Stimulated activated CD4-positive, alpha-beta T cell treated with anti-CD3 and anti-CD28 coated beads, Interleukin-4, amount 100 ng/mL, for 4 hours (primary cell): ENCODE data around the gene KIAA1217.

Experiments used
- DNase-seq, 2 experiments: peaks; one replicate each; pipeline ENCODE4 v3.0.0-alpha.2; 2020

Gene KIAA1217

DNA sequence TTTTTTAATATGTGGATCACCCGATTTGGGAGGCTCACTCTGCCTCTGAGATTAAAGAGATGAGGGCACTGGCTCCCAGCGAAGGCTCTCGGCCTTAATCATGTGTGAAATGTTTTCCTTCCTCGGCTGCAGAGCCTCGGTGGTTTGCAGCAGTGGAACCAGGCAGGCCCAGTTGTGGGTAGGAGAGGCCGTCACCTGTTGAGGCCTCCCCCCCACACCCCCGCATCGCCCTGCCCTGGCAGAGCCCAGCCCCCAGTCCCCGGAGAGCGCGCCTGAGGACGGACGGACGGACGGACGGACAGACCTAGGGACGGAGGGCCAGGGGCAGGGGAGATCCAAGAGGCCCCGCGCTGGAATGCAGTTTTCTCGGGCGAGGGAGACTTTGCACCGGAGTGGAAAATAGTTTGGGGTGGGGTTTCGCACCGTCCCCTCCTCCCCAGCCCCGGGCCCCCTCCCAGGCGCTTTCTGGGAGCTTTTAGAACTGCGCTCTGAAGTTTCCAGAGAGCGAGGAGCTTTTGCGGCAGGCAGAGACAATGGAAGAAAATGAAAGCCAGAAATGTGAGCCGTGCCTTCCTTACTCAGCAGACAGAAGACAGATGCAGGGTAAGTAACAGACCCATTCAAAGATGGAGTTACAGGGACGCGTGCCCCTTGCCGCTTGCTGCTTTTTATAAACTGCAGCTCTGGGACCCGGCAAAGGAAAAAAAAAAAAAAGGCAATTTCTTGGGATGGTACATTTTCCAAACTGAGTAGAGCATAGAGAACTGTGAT lies at the start of gene KIAA1217:
Gene KIAA1217 (plus strand): TSS at position 478 of the 771 bp plus-strand sequence. CDS start 56 bp downstream, at position 534.
- no peak for DNase-seq

- no peak for DNase-seq
Measured at GRCh38 chr10:24162206-24162985, 46.5 kb upstream of the KIAA1217 start.

DNA sequence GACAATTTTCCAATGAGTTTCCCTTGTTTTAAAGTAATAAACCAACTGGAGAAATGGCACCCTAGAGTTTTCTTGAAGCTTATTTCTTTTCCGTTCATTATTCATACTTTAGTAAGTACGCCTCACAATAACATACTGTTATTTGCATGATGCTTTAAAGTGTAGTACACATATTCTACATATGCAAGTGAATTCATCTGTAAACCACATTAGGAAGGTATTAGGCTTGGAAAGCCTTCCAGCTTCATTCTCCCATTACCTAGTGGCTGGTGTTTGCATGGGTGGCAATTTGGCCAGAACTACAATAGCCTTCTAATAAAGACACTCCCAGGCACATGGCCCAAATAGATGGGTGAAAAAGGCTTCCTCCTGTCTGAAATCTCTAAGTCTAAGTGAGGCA lies 45.5 kb upstream of the KIAA1217 start:
- DNase-seq: no peak

DNA sequence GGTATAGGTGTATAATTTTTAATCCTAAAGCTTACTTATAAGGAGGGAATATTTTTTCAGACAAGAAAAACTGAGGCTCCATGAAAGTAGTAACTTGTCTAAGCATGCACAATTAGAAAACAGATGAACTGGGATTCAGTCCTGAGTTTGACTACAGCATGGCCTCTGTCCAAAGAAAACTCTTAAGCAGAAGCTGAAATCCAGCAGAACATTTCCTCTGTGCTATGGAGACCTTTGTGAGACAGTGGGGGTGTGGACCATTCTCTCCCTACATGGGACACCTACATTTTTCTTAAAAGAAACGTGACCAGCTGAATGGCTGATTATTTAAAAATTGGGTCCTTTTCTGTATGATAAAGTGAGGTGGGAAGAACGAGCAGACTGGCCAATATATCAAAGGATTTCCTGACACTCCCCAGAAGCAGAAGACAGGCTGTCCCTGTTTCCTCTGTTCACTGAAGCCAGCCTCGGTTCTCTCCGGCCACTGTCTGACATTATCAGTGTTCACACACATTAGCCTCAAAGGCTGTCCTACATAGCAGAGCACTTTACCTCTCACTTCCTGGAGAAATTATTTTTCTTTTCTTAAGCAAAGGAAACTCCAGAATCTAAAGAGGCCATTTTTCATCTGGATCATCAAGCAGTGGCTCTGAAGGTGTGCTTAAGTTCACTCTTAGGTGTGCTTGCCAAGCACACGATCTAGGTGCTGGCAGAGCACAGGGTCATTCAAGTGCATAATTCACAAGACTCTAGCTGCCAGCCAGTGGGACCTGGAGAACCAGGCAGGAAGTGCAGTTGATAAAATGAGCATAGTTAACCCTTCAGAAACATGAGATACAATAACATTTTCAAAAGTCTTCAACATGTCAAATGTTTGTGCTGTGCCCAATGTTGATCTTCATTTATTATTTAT lies 40.4 kb upstream of the KIAA1217 start:
- no peak for DNase-seq

- DNase-seq: no peak
Measured at GRCh38 chr10:24170199-24170598, 38.7 kb upstream of the KIAA1217 start.

- DNase-seq: no peak
Measured at GRCh38 chr10:24172909-24173308, 36.0 kb upstream of the KIAA1217 start.

GRCh38 chr10:24174014-24174413 lies 34.9 kb upstream of the KIAA1217 start:
- no peak for DNase-seq

- no peak for DNase-seq
Measured at GRCh38 chr10:24176658-24177057, 32.3 kb upstream of the KIAA1217 start.

GRCh38 chr10:24177636-24178035 lies 31.3 kb upstream of the KIAA1217 start:
- no peak for DNase-seq

DNA sequence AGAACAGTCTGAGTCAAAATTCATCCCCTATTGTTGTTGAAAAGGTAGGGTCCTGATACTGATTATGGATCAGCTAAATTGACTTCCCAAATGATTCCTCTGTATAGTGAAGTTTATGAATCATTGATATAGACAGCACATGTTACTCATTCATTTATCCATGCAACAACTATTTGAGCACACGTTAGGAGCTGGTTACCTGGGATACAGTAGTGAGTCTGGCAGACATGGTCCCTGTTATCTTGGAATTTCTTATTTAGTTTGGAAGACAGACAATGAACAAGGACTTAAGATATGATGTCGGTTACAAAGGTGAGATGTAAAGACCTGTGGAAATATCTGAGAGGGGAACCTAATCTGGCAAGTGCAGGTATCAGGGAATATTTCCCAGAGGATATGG lies 28.0 kb upstream of the KIAA1217 start:
- DNase-seq: no peak

DNA sequence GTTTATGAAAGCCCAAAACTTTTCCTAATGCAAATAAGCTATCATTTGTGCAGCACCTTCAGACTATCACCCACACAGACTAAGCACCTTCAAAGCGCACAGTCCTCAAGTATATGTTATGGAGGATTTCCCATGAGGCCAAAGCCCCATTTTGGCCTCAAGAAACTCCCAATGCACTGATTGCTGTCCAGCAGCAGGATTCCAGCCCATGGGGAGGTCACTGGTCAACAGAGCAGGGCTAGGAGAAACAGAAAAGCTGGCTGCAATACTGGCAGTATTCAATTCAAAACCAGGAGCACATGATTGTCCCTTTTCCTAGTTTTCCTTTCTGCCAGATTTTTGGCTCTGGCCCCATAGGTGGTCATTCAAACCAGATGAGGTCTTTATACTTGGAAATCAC lies 24.5 kb upstream of the KIAA1217 start:
- DNase-seq: no peak

- DNase-seq: no peak
Measured at GRCh38 chr10:24193330-24193729, 15.6 kb upstream of the KIAA1217 start.

DNA sequence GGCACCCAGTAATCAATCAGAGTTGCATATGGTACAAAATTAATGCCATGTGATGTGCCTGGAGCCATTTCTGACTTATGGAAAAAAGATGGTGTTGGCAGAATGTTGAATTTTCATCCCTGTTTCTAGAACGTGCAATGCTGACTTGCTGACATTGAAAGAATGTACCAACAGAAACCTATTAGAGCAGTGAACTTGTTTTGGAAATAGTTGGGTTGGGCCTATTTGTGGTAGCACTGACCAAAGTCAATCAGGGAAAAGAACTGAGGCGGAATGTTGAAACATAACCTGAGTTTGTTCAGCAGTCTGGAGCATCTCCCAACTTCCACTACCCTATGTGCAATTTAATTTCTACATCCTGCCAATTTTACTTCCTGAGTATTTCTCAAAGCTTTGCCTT lies 11.7 kb upstream of the KIAA1217 start:
- DNase-seq: no peak

DNA sequence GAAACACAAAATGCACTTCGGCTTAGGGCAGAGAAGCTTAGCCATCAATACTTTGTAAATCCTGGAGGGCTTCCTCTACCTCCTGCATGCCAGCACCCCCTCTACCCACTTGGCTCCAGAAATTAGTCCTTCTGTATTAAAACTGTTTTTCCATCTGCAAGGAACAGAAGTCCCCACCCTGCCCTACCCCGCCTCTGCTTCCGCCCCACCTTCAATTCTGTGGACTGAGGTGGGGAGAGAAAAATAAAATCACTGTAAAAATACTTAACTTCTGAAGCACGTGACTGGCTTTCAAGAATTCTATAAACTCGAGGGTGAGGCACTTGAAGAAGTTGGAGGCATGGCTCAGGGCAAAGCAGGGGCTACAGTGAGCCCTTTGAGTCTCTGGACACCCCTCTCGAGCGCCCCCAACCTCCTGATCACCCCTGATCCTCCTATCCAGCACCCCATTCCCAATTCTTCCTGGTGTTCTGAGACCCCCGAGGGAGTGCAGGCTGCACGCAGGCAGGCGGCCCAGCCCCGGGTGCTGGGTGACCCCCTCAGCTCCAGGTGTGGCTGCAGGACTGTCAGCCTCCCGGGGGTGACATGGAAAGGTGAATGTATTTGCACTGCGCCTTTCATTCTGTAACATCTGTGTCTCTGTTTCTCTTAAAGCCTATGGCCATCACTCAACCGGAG lies 7.3 kb upstream of the KIAA1217 start:
- no peak for DNase-seq

DNA sequence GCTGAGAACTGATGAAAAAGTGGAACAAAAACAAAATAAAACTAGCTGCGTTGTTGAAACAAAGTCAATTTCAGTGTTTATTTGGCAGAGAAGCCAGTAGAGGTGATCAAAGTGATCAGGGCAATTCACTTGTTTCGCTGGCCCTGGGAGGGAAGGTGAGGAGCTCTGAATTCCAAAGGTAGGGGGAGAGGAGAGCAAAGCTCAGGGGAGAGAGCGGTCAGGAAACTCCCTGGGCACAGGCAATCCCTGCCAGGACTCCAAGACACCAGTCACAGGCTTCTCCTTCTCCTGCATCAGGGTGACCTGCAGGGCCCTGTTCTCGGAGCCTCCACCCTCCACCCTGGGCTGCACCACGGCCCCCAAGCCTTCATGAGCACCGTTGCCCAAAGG lies 6.8 kb upstream of the KIAA1217 start:
- DNase-seq: no peak

DNA sequence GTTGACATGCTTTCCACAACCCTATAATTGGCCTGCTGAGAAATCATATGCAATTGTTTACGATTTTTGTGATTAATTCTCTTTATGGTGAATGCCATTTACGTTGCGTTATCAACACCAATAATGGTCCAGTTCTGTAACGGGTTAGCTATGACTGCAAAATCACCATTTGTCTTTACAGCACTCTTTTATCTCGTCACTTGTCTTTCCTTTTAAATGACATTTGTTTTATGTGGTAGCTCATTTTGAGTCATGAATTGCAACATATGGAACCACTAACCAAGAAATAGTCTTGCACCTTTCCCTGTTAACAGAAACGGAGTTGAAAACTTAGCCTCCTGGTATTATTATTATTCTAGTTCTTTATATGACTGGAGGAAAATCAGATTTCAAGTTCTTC lies 3.1 kb upstream of the KIAA1217 start:
- DNase-seq: no peak

GRCh38 chr10:24206334-24206733 lies 2.6 kb upstream of the KIAA1217 start:
- DNase-seq: no peak

- DNase-seq: no peak
Measured at GRCh38 chr10:24206926-24207325, 2.0 kb upstream of the KIAA1217 start.

DNA sequence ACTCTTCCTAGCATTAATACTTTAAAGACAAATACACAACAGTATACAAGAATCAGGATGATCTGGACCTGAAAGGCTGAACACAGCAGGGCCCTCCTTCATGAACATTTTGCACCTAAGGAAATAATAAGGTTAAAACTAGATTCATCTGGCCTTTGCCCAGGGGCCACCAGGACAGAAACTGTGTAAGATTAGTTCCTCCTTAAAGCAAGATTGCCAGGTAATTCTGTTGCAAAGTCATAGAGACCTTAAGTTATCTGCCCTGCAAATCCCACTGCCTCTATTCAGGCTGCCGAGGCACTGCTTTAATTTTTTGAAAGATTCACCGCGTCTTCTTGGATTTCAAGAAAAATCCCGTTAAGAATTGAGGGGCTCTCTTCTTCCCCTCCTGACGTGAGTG lies 1.6 kb upstream of the KIAA1217 start:
- no peak for DNase-seq

DNA sequence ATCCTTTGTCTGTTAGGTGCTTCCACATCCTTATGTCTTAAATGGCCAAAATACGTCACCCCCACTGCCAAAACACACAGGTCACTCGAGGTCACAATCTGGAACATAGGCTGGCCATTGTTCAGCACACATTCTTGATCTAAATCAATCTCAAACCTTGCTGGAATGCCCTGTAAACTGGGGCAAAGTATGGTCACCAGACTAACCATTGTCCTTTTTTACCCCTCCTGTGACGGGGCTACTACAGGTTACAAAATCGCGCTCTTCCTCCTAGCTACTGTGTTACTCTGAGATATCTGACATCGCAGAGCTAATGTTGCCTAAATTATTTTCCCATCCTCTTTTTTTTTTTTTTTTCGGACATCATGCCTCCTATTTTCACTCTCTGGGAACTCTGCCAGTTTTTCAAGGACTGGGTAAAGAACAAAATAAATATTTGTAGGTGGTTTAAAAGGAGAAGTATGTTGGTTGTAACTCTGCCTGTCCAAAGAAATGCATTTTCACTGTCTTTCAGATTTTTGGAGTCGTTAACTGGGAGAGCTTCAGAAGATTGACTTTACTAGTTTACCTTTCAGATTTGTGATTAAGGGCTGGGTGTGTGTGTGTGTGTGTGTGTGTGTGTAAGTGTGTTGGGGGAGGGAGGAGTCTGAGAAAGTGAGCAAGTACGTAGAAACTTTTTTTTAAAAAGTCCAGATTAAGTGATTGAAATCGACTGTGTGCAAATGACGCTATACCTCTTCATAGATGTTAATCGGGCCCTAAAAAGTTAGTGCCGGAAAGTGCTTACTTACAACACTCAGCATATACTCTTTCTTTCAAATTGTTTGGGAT lies 942 bp upstream of the KIAA1217 start:
- no peak for DNase-seq

GRCh38 chr10:24209432-24209771 lies 464 bp downstream of the KIAA1217 start:
- peak in 1 of 2 experiments; percentile 7 for DNase-seq
